DND-41 (cell line): ENCODE data around the gene PINLYP.

Experiments
- ATAC-seq: fragments of 200-7000 bp; cut with Tn5 transposase; 3 replicates; pipeline ENCODE4 v1.9.1; 2021; ENCODE audit warnings: low read depth; ENCODE audit not compliant: insufficient read depth
- DNase-seq: peaks from one replicate; pipeline ENCODE4 v3.0.0-alpha.2; 2020
- H2AFZ ChIP-seq: 2 replicates; pipeline ENCODE4 v1.6.0; 2012; ENCODE audit warnings: low read depth, low read length
- H3K27ac ChIP-seq: 2 replicates; pipeline ENCODE4 v1.5.1; 2012; ENCODE audit warnings: low read length, inconsistent platforms
- H3K27me3 ChIP-seq: fragments of 200-600 bp; sonication (generic); 2 replicates; pipeline ENCODE4 v1.6.0; 2012; ENCODE audit warnings: low read length, mild to moderate bottlenecking, inconsistent platforms; ENCODE audit not compliant: insufficient read depth, poor library complexity
- H3K36me3 ChIP-seq: 2 replicates; pipeline ENCODE4 v1.5.1; 2012; ENCODE audit warnings: low read length, inconsistent platforms; ENCODE audit not compliant: insufficient read depth
- H3K4me1 ChIP-seq: 2 replicates; pipeline ENCODE4 v1.5.1; 2012; ENCODE audit warnings: mild to moderate bottlenecking, low read length; ENCODE audit not compliant: insufficient read depth
- H3K4me2 ChIP-seq: 2 replicates; pipeline ENCODE4 v1.6.0; 2012; ENCODE audit warnings: mild to moderate bottlenecking, moderate library complexity, low read length, inconsistent platforms; ENCODE audit not compliant: insufficient read depth
- H3K4me3 ChIP-seq, 2 experiments: fragments of 200-600 bp in 1 of 2; shearing (Covaris generic) in 1 of 2; 2 replicates each; pipeline ENCODE4 v1.5.1; 2012 to 2016; ENCODE audit warnings: inconsistent platforms in 2 of 2, low read length in 2 of 2, mild to moderate bottlenecking in 2 of 2, low read depth in 1 of 2, moderate library complexity in 1 of 2
- H3K79me2 ChIP-seq: 2 replicates; pipeline ENCODE4 v1.6.0; 2012; ENCODE audit warnings: low read length, inconsistent platforms; ENCODE audit not compliant: insufficient read depth
- H3K9ac ChIP-seq: 2 replicates; pipeline ENCODE4 v1.6.0; 2012; ENCODE audit warnings: low read depth, mild to moderate bottlenecking, inconsistent platforms, low read length, moderate library complexity
- H3K9me3 ChIP-seq: 2 replicates; pipeline ENCODE4 v1.5.1; 2012; ENCODE audit warnings: low read length, moderate library complexity, mild to moderate bottlenecking, inconsistent platforms; ENCODE audit not compliant: insufficient read depth, severe bottlenecking
- H4K20me1 ChIP-seq: 2 replicates; pipeline ENCODE4 v1.6.0; 2012; ENCODE audit warnings: low read length; ENCODE audit not compliant: insufficient read depth
- EZH2 ChIP-seq: IDR thresholded peaks from 3 replicates; pipeline ENCODE4 v1.6.1; 2012; ENCODE audit warnings: borderline replicate concordance, low read depth, mild to moderate bottlenecking, moderate library complexity, low read length, inconsistent platforms; ENCODE audit not compliant: severe bottlenecking
- TF ChIP-seq, protein P1 (sequence below): IDR thresholded peaks from 2 replicates; pipeline ENCODE4 v1.5.1; 2012; ENCODE audit warnings: borderline replicate concordance, low read length, moderate library complexity, mild to moderate bottlenecking; ENCODE audit not compliant: poor library complexity, severe bottlenecking; ENCODE audit errors: extremely low read depth

PINLYP gene

DNA sequence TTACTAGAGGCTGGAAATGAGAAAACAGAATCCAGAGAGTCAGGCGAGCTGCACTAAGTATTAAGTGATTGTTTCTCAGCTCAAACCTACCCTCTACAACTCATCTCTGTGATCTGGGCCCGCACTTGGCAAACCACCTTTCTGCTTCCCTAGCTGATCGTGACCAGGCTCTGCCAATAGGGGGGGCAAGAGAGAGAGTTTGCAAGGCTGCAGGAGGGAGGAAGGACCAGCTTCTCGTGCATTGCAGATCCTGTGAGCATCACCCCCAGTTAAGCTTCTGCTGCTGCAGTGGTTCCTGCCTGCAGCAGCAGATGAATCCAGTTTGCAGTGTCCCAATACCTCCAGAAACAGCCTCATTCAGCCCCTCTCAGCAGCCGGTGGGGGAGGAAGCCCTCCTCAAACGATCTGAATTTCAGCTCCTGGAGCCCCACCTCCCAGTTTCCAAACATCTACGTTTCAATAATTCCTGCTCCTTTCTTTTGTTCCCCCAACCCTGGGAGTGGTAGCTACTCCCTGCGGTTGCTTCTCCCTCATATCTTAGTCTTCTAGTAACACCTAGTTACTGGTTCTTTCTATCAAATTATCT, 20.3 kb upstream of the PINLYP start:
- H3K9me3 ChIP-seq = no peaks in the 10 kb centered on the region
- no peak for TF ChIP-seq EZH2
- TF ChIP-seq, protein P1, sequence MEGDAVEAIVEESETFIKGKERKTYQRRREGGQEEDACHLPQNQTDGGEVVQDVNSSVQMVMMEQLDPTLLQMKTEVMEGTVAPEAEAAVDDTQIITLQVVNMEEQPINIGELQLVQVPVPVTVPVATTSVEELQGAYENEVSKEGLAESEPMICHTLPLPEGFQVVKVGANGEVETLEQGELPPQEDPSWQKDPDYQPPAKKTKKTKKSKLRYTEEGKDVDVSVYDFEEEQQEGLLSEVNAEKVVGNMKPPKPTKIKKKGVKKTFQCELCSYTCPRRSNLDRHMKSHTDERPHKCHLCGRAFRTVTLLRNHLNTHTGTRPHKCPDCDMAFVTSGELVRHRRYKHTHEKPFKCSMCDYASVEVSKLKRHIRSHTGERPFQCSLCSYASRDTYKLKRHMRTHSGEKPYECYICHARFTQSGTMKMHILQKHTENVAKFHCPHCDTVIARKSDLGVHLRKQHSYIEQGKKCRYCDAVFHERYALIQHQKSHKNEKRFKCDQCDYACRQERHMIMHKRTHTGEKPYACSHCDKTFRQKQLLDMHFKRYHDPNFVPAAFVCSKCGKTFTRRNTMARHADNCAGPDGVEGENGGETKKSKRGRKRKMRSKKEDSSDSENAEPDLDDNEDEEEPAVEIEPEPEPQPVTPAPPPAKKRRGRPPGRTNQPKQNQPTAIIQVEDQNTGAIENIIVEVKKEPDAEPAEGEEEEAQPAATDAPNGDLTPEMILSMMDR = peak; percentile 91
- no peak overlapping the region for H3K9ac ChIP-seq
- H3K4me2 ChIP-seq = no peak overlapping the region
- H3K27me3 ChIP-seq = no peaks in the 10 kb centered on the region
- ATAC-seq = peak; percentile 96
- peaks cover 61% of the 10 kb centered on the region for H3K36me3 ChIP-seq
- no peak overlapping the region for H3K27ac ChIP-seq
- H4K20me1 ChIP-seq = peaks cover 8% of the 10 kb centered on the region; the same call in 1 of the 2 replicates
- no peak overlapping the region for H2AFZ ChIP-seq
- H3K4me1 ChIP-seq = no peaks in the 10 kb centered on the region
- DNase-seq = peak; percentile 82
- H3K79me2 ChIP-seq = no peaks in the 10 kb centered on the region
- H3K4me3 ChIP-seq = no peak overlapping the region

DNA sequence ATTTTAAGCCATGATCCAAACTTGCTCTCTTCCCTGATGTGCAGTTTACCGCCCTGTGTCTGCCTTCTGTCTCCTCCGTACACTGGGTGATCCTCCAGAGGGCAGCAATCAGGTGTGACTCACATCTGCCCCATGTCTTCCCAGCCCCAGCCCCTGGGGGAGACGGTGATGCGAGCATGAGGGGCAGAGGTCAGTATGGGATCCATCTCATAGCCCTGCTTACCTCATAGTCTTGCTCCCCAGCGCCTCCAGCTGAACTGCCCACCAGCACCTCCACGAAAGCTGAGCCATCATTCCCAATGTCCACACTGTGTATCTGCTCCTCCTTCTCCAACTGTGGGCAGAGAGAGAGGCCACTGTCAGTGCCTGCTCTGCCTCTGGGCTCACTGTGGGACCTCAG, 14.9 kb upstream of the PINLYP start:
- no peak for ATAC-seq

DNA sequence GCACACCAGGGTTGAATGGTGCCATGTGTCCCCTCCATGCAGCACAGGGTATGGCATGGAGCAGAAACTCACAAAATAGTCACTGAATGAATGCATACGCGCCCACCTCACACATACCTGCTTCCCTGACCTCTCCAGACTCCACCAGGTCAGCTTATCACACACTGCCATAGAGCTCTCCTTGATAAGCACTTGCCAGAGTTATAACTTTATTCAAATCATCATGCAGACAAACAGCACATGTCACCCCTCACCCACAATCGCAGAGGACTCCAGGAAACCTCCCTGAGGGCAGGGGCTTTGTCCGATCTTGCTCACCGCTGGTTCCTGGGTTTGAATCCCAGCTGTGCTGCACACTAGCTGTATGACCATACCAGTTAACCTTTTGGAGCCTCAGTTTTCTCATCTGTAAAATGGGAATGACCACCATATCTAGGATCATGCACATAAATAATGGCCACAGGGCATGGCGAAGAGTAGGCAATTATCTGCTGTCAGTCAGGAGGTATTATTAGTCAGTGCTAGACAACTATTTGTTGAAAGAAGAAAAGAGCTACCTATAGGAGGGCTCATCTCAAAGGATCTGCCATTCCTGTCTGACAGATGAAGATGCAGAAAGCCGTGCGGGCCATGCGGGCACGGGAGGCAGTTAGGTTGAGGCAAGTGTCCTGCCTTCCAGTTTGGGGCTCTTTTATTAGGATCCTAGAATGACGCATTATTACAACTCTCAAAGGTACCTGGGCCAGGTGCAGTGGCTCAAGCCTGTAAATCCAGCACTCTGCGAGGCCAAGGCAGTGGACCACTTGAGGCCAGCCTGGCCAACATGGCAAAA, 14.2 kb upstream of the PINLYP start:
- Histone ChIP-seq H2AFZ (no peak overlapping the region), H3K79me2 (peaks cover 30% of the 10 kb centered on the region), H3K27ac (peak overlapping the region; percentile 81), H3K4me1 (peaks cover 28% of the 10 kb centered on the region), H3K4me2 (no peak overlapping the region), H3K36me3 (peaks cover 34% of the 10 kb centered on the region), H3K9ac (no peak overlapping the region), H3K27me3 (no peaks in the 10 kb centered on the region), H3K4me3 (no peak overlapping the region), H4K20me1 (peaks cover 23% of the 10 kb centered on the region), H3K9me3 (no peaks in the 10 kb centered on the region)
- no peak for ATAC-seq
- no peak for DNase-seq
- TF ChIP-seq EZH2 = no peak
- TF ChIP-seq, protein P1 = no peak

More for the DNA sequence above, 14.9 kb upstream of the PINLYP start:
- Histone ChIP-seq H3K4me1 (peaks cover 28% of the 10 kb centered on the region), H3K9me3 (no peaks in the 10 kb centered on the region), H3K36me3 (peaks cover 40% of the 10 kb centered on the region), H3K27me3 (no peaks in the 10 kb centered on the region), H3K27ac (no peak overlapping the region), H3K4me2 (no peak overlapping the region), H3K4me3 (no peak overlapping the region), H4K20me1 (peaks cover 23% of the 10 kb centered on the region), H3K79me2 (peaks cover 30% of the 10 kb centered on the region), H3K9ac (no peak overlapping the region), H2AFZ (no peak overlapping the region)
- no peak for TF ChIP-seq EZH2
- TF ChIP-seq, protein P1 = no peak
- DNase-seq = no peak
